GM23248 (cell line): ENCODE data around the gene POU2AF2. TPM values are rescaled to one million over a fixed set of nuclear protein-coding genes. Genes with fewer than 3 reads are reported as not detected.
"Not testable (repeated sequence)": the region's sequence is repeated elsewhere in the genome, so short reads cannot be mapped to it uniquely, and the experiment has no call there.

Experiments
- DNase-seq: peaks from one replicate; pipeline ENCODE4 v3.0.0-alpha.2; 2015
- H2AFZ ChIP-seq: fragments of 200-600 bp; sonication (generic); 2 replicates; pipeline ENCODE4 v1.6.1; 2016; ENCODE audit warnings: antibody characterized with exemption
- H3F3A ChIP-seq: fragments of 200-600 bp; sonication (generic); 2 replicates; pipeline ENCODE4 v1.6.1; 2016; ENCODE audit warnings: mild to moderate bottlenecking, antibody characterized with exemption, mixed run types; ENCODE audit not compliant: insufficient read depth
- H3K27ac ChIP-seq: fragments of 200-600 bp; sonication (generic); 2 replicates; pipeline ENCODE4 v1.5.1; 2016; ENCODE audit warnings: mild to moderate bottlenecking
- H3K27me3 ChIP-seq: fragments of 200-600 bp; sonication (generic); replicated peaks from 2 replicates; pipeline ENCODE4 v1.6.1; 2016; ENCODE audit warnings: mild to moderate bottlenecking; ENCODE audit not compliant: insufficient read depth
- H3K36me3 ChIP-seq: fragments of 200-600 bp; sonication (generic); 2 replicates; pipeline ENCODE4 v1.6.1; 2016; ENCODE audit warnings: low read depth, mild to moderate bottlenecking
- H3K4me1 ChIP-seq: fragments of 200-600 bp; sonication (generic); 2 replicates; pipeline ENCODE4 v1.6.1; 2016; ENCODE audit warnings: mild to moderate bottlenecking; ENCODE audit not compliant: insufficient read depth
- H3K4me2 ChIP-seq: fragments of 200-600 bp; sonication (generic); one replicate; pipeline ENCODE4 v1.6.1; 2016; ENCODE audit warnings: mild to moderate bottlenecking; ENCODE audit not compliant: unreplicated experiment
- H3K4me3 ChIP-seq: fragments of 200-600 bp; sonication (generic); 2 replicates; pipeline ENCODE4 v1.5.1; 2016; ENCODE audit warnings: mild to moderate bottlenecking
- H3K79me2 ChIP-seq: fragments of 200-600 bp; sonication (generic); 2 replicates; pipeline ENCODE4 v1.6.1; 2016; ENCODE audit warnings: mild to moderate bottlenecking; ENCODE audit not compliant: insufficient read depth
- H3K9ac ChIP-seq: fragments of 200-600 bp; sonication (generic); 2 replicates; pipeline ENCODE4 v1.6.1; 2016; ENCODE audit warnings: mild to moderate bottlenecking
- H3K9me2 ChIP-seq: fragments of 200-600 bp; sonication (generic); 2 replicates; pipeline ENCODE4 v1.6.1; 2016; ENCODE audit warnings: mixed run types, mild to moderate bottlenecking, moderate library complexity; ENCODE audit not compliant: insufficient read depth
- H3K9me3 ChIP-seq: fragments of 200-600 bp; sonication (generic); one replicate; pipeline ENCODE4 v1.6.1; 2017; ENCODE audit warnings: low read depth
- H4K20me1 ChIP-seq: fragments of 200-600 bp; sonication (generic); 2 replicates; pipeline ENCODE4 v1.6.0; 2016; ENCODE audit not compliant: insufficient read depth
- EZH2 ChIP-seq: fragments of 200-600 bp; sonication (generic); IDR thresholded peaks from 2 replicates; pipeline ENCODE4 v1.6.1; 2018; ENCODE audit warnings: antibody characterized with exemption, mild to moderate bottlenecking; ENCODE audit not compliant: insufficient read depth, poor library complexity, severe bottlenecking
- EZH2phosphoT487 ChIP-seq: fragments of 200-600 bp; sonication (generic); IDR thresholded peaks from 2 replicates; pipeline ENCODE4 v1.6.1; 2018; ENCODE audit warnings: antibody characterized with exemption, moderate library complexity, mild to moderate bottlenecking, low read depth; ENCODE audit not compliant: insufficient read depth
- WGBS, 2 experiments: methylation state at CpG; one replicate each; pipeline ENCODE4 v1.1.6; 2015 to 2017; ENCODE audit warnings: low lambda C conversion rate in 2 of 2, low coverage in 1 of 2; ENCODE audit errors: missing lambda C conversion rate in 2 of 2; 5-methylcytosine and 5-hydroxymethylcytosine counted together
- in situ Hi-C: fragments of 300-500 bp; cut with MboI; formaldehyde crosslinking; loops from 2 replicates; pipeline ENCODE4 v1.15.0; 2020
- polyA plus RNA-seq: library from polyadenylated mRNA; unstranded; fragments of >200 nt; fragmentation: Nextera tagmentation; extraction: Ambion mirVana; gene quantifications from 2 replicates; pipeline ENCODE4 v1.2.1, GENCODE V29; 2016
- total RNA-seq: library from RNA; depleted of rRNA; stranded (reverse); fragments of >200 nt; shearing (Covaris generic); gene quantifications from 2 replicates; pipeline ENCODE4 v1.2.3, GENCODE V29; 2014

Gene POU2AF2
- total and polyA plus RNA-seq, 2 experiments from 2014 or later: not detected

DNA sequence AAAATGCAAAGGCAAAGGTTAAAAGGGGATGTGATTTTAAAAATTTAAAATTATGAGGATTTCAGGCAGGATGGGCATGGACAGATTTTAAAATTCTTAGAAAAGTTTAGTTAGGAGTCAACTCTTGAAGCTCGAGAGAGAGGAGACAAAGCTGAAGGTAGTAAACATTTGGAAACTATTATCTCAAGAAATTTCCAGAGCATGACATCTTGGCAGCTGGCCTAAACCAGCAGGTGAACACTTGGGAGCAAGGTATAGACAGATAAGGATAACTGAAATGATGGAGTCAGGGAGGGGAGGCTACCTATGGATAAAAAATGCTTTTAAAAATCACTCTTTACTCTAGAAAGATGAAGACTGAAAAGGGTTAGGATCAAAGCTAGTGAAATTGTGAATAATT is 66.6 kb downstream of the POU2AF2 start:
- no peaks in the 10 kb centered on the region for H3K9me3 ChIP-seq
- no peaks in the 10 kb centered on the region for H3K9me2 ChIP-seq
- no peak overlapping the region for H3K4me2 ChIP-seq
- in situ Hi-C loops: no loop called here
- TF ChIP-seq EZH2: no peak
- no peak for TF ChIP-seq EZH2phosphoT487
- no peak overlapping the region for H3K9ac ChIP-seq
- no peaks in the 10 kb centered on the region for H3K36me3 ChIP-seq
- no peaks in the 10 kb centered on the region for H3K79me2 ChIP-seq
- H3K27ac ChIP-seq: no peak overlapping the region
- no peak overlapping the region for H3K4me3 ChIP-seq
- no peak overlapping the region for H2AFZ ChIP-seq
- peaks cover 39% of the 10 kb centered on the region for H3K27me3 ChIP-seq
- DNase-seq: no peak
- no peaks in the 10 kb centered on the region for H3F3A ChIP-seq
- WGBS, 2 experiments: 16 to 29% methylated on average over 1 of the region's 1 CpG
- H3K4me1 ChIP-seq: no peaks in the 10 kb centered on the region
- no peaks in the 10 kb centered on the region for H4K20me1 ChIP-seq

DNA sequence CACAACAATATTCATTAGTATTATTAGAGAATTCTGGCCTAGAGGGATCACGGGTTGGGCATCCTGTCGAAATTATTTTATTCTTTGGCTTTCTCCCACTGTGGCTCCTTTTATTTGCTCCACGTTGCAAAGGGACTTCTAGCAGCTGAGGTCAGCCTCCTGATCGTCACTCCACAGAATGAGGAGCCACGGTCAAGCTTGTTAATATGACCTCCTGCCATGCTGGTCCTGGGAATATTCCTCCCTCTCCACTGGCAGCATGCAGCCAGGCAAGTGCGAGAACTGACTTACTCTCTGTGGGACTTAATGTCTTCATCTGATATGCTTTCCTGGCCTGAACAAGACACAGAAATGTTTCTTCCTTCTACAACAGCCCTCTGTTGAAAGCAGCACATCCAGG is 73.8 kb downstream of the POU2AF2 start:
- no peak for TF ChIP-seq EZH2phosphoT487
- no peak for TF ChIP-seq EZH2
- in situ Hi-C loops: no loop called here
- H3K9ac ChIP-seq: no peak overlapping the region
- 0 out of 2 replicates have a peak, but pooled peaks cover 3% of the 10 kb centered on the region for H3F3A ChIP-seq
- H3K4me3 ChIP-seq: no peak overlapping the region
- H3K4me1 ChIP-seq: peaks cover 3% of the 10 kb centered on the region; the same call in 1 of the 2 replicates
- no peak overlapping the region for H3K4me2 ChIP-seq
- DNase-seq: no peak
- 57 to 58% methylated on average over 6 of the region's 6 CpGs for WGBS, 2 experiments
- H3K9me2 ChIP-seq: no peaks in the 10 kb centered on the region
- H3K36me3 ChIP-seq: no peaks in the 10 kb centered on the region
- no peak overlapping the region for H2AFZ ChIP-seq
- H3K27ac ChIP-seq: no peak overlapping the region
- no peaks in the 10 kb centered on the region for H3K79me2 ChIP-seq
- H3K27me3 ChIP-seq: peaks cover 10% of the 10 kb centered on the region
- H4K20me1 ChIP-seq: no peaks in the 10 kb centered on the region
- H3K9me3 ChIP-seq: no peaks in the 10 kb centered on the region

GRCh38 chr11:111320199-111320598 is 74.7 kb downstream of the POU2AF2 start:
- H3K27me3 ChIP-seq, H3K4me1 ChIP-seq, H2AFZ ChIP-seq, H3K79me2 ChIP-seq, H3K36me3 ChIP-seq, H4K20me1 ChIP-seq, H3K4me3 ChIP-seq, DNase-seq, H3K9ac ChIP-seq, H3K27ac ChIP-seq, H3K4me2 ChIP-seq, H3K9me2 ChIP-seq, in situ Hi-C loops, H3K9me3 ChIP-seq, H3F3A ChIP-seq: not testable (repeated sequence)
- 62 to 65% methylated on average over 6 of the region's 6 CpGs for WGBS, 2 experiments

DNA sequence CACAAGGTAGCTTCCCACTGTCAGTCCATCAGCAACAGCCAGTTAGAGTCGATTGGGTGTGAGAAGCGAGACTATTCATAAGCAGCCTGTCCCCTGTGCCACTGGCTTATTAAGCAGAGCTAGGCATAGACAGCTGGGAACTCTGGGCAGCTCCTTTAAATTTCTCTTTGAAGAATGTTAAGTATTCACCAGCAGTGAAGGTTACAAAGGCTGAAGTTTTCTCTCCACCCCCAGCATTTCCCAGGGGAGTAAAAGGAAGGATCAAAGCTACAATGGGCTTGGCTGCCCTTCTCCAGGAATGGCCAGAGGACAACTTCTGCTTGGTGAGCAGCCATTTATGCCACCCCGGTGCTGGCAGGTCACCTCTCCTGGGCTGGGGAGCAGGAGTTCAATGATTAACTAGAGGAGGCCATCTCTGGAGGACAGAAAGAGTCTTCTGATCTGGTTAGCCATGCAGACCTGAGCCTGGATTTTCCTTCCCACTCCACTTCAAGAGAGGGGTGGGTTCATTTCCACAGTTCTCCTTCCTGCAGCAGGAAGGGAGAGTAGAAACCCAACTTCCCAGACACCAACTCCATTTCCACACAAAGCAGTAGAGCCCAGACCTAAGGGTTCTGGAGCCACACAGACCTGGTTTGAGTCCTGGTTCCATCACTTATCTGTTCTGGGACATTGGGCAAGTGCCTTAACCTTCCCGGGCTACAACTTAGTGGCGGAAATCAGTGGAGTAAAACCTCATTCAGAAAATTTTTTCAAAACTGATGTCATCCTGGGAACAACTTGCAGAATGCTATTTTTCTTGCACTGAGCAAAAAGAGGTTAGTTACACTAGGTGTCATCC is 75.4 kb downstream of the POU2AF2 start:
- Histone ChIP-seq H3K9me2 (no peaks in the 10 kb centered on the region), H3F3A (0 out of 2 replicates have a peak, but pooled peaks cover 3% of the 10 kb centered on the region), H3K4me3 (no peak overlapping the region), H3K4me1 (peaks cover 10% of the 10 kb centered on the region), H3K36me3 (no peaks in the 10 kb centered on the region), H3K9ac (no peak overlapping the region), H2AFZ (no peak overlapping the region), H3K27me3 (peaks cover 5% of the 10 kb centered on the region), H3K4me2 (no peak overlapping the region), H3K9me3 (no peaks in the 10 kb centered on the region), H3K79me2 (no peaks in the 10 kb centered on the region), H3K27ac (no peak overlapping the region), H4K20me1 (no peaks in the 10 kb centered on the region)
- no peak for TF ChIP-seq EZH2
- no peak for TF ChIP-seq EZH2phosphoT487
- in situ Hi-C loops: no loop called here
- WGBS, 2 experiments: 86 to 87% methylated on average over 5 of the region's 5 CpGs
- no peak for DNase-seq
